PC-3 (cell line): ENCODE data around the gene ORAI2. TPM values are rescaled to one million over a fixed set of nuclear protein-coding genes. Genes with fewer than 3 reads are reported as not detected.
"Not testable (repeated sequence)": the region's sequence is repeated elsewhere in the genome, so short reads cannot be mapped to it uniquely, and the experiment has no call there.

ENCODE experiments used
- ATAC-seq: fragments of 200-7000 bp; cut with Tn5 transposase; 2 replicates; pipeline ENCODE4 v1.9.1; 2020; ENCODE audit warnings: mild to moderate bottlenecking, moderate library complexity
- BruUV-seq: library from RNA; stranded (reverse); fragments of 400-500 nt; replicated peaks from 2 replicates; lab custom pipeline; 2021; lab: Mats Ljungman, UMichigan
- CTCF ChIA-PET: fragments of 300-600 bp; sonication (Branson Sonifier 250); formaldehyde crosslinking; loops from one replicate; lab custom pipeline; 2022; ENCODE audit warnings: antibody characterized with exemption; lab: Charles Lee
- POLR2A ChIA-PET: fragments of 300-600 bp; sonication (Branson Sonifier 250); formaldehyde crosslinking; loops from one replicate; lab custom pipeline; 2022; ENCODE audit warnings: antibody characterized with exemption; ENCODE audit not compliant: unreplicated experiment; lab: Charles Lee
- DNase-seq: peaks from one replicate; pipeline ENCODE4 v3.0.0-alpha.2; 2015
- H2AFZ ChIP-seq: fragments of 300-600 bp; sonication (generic); 2 replicates; pipeline ENCODE4 v1.6.0; 2016; ENCODE audit warnings: antibody characterized with exemption, low read length
- H3F3A ChIP-seq: fragments of 300-600 bp; sonication (generic); one replicate; pipeline ENCODE4 v1.6.0; 2017; ENCODE audit warnings: antibody characterized with exemption, low read length, control low read depth, mild to moderate bottlenecking; ENCODE audit not compliant: unreplicated experiment
- H3K27ac ChIP-seq: fragments of 300-600 bp; sonication (generic); 2 replicates; pipeline ENCODE4 v1.5.1; 2016; ENCODE audit warnings: mild to moderate bottlenecking, low read length
- H3K27me3 ChIP-seq: fragments of 300-600 bp; sonication (generic); 2 replicates; pipeline ENCODE4 v1.6.1; 2016; ENCODE audit warnings: low read length, mixed read lengths
- H3K36me3 ChIP-seq: fragments of 300-600 bp; sonication (generic); 2 replicates; pipeline ENCODE4 v1.6.1; 2016; ENCODE audit warnings: low read depth, mixed run types, low read length, mixed read lengths
- H3K4me1 ChIP-seq: fragments of 300-600 bp; sonication (generic); 2 replicates; pipeline ENCODE4 v1.5.1; 2016; ENCODE audit warnings: low read length; ENCODE audit not compliant: insufficient read depth
- H3K4me2 ChIP-seq: fragments of 300-600 bp; sonication (generic); 2 replicates; pipeline ENCODE4 v1.6.0; 2016; ENCODE audit warnings: low read length
- H3K4me3 ChIP-seq: fragments of 300-600 bp; sonication (generic); 2 replicates; pipeline ENCODE4 v1.5.1; 2016; ENCODE audit warnings: mild to moderate bottlenecking, low read length, mixed read lengths
- H3K79me2 ChIP-seq: fragments of 300-600 bp; sonication (generic); 2 replicates; pipeline ENCODE4 v1.6.1; 2017; ENCODE audit warnings: low read length, mixed read lengths
- H3K9ac ChIP-seq: fragments of 300-600 bp; sonication (generic); 2 replicates; pipeline ENCODE4 v1.6.0; 2016; ENCODE audit warnings: mild to moderate bottlenecking, low read length
- H3K9me2 ChIP-seq: fragments of 300-600 bp; sonication (generic); replicated peaks from 2 replicates; pipeline ENCODE4 v1.6.1; 2016; ENCODE audit warnings: mixed run types, low read length, mixed read lengths
- H3K9me3 ChIP-seq: fragments of 300-600 bp; sonication (generic); 2 replicates; pipeline ENCODE4 v1.6.1; 2016; ENCODE audit warnings: low read length, mixed read lengths
- H4K20me1 ChIP-seq: fragments of 300-600 bp; sonication (generic); 2 replicates; pipeline ENCODE4 v1.6.1; 2016; ENCODE audit warnings: low read length, mixed read lengths
- EZH2 ChIP-seq: fragments of 300-600 bp; sonication (generic); IDR thresholded peaks from one replicate; pipeline ENCODE4 v1.6.1; 2017; ENCODE audit warnings: antibody characterized with exemption, mild to moderate bottlenecking, low read length; ENCODE audit not compliant: unreplicated experiment
- EZH2phosphoT487 ChIP-seq: fragments of 300-600 bp; sonication (generic); IDR thresholded peaks from 2 replicates; pipeline ENCODE4 v1.6.1; 2018; ENCODE audit warnings: mild to moderate bottlenecking, antibody characterized with exemption, low read length, borderline replicate concordance
- intact Hi-C: fragments of 100-400 bp; cut with micrococcal nuclease; formaldehyde crosslinking; loops from 2 replicates; pipeline ENCODE4 v1.9.0; 2023
- total RNA-seq: library from RNA; depleted of rRNA; stranded (reverse); fragments of >200 nt; gene quantifications from 2 replicates; pipeline ENCODE4 v1.2.3, GENCODE V29; 2014
- TF ChIP-seq, protein P1 (sequence below): fragments of 300-600 bp; sonication (generic); conservative IDR thresholded peaks from 2 replicates; pipeline ENCODE4 v1.5.1; 2017; ENCODE audit warnings: antibody characterized with exemption, low read depth, mild to moderate bottlenecking, low read length

The ORAI2 gene
- total RNA-seq, 1 experiment from 2014 or later = 20.8 TPM

DNA sequence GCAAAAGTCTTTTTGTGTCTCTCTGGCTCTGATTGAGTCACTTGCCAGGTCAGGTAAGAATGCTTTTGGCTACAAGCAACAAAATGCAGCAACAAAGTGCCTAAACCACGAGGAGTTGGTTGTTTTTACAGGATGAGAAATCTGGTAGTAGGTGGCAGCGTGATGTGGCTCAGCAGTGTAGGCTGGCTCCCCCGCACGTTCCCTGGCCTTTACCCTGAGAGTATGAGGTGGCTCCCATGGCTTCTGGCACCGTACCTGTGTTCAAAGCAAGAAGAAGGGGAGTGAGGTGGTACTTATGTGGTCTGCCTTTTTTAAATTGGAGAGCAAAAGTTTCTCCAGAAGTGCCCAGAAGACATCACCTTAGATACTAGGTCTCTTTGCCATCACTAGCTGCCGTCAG, 25.5 kb upstream of the ORAI2 start:
- intact Hi-C loops = no loop called here
- Histone ChIP-seq H3K27me3 (no peaks in the 10 kb centered on the region), H3K9me2 (no peaks in the 10 kb centered on the region), H3F3A (no peaks in the 10 kb centered on the region), H4K20me1 (no peaks in the 10 kb centered on the region), H3K9me3 (no peaks in the 10 kb centered on the region), H3K4me2 (no peak overlapping the region), H3K27ac (no peak overlapping the region), H3K79me2 (no peaks in the 10 kb centered on the region), H2AFZ (no peak overlapping the region), H3K4me3 (no peak overlapping the region), H3K9ac (no peak overlapping the region), H3K4me1 (no peaks in the 10 kb centered on the region), H3K36me3 (peaks cover 50% of the 10 kb centered on the region)
- no peak for DNase-seq
- ChIA-PET CTCF (no interaction called here), POLR2A (no interaction called here)
- no peak for ATAC-seq
- no TSS peak for BruUV-seq
- TF ChIP-seq EZH2phosphoT487 = no peak
- TF ChIP-seq, protein P1, sequence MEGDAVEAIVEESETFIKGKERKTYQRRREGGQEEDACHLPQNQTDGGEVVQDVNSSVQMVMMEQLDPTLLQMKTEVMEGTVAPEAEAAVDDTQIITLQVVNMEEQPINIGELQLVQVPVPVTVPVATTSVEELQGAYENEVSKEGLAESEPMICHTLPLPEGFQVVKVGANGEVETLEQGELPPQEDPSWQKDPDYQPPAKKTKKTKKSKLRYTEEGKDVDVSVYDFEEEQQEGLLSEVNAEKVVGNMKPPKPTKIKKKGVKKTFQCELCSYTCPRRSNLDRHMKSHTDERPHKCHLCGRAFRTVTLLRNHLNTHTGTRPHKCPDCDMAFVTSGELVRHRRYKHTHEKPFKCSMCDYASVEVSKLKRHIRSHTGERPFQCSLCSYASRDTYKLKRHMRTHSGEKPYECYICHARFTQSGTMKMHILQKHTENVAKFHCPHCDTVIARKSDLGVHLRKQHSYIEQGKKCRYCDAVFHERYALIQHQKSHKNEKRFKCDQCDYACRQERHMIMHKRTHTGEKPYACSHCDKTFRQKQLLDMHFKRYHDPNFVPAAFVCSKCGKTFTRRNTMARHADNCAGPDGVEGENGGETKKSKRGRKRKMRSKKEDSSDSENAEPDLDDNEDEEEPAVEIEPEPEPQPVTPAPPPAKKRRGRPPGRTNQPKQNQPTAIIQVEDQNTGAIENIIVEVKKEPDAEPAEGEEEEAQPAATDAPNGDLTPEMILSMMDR = no peak
- no peak for TF ChIP-seq EZH2

DNA sequence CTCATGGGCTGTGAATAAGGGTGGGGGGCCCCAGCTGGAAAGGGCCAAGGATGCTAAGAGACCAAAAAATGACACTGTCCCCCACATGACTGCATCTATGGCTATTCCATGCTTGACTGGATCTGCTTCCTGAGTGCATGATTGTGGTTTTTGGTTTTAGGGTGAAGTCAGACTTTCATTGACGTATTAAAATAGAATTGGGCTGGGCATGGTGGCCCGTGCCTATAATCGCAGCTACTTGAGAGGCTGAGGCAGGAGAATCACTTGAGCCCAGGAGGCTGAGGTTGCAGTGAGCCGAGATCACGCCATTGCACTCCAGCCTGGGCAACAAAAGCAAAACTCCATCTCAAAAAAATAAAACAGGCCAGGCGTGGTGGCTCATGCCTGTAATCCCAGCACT, 24.8 kb upstream of the ORAI2 start:
- H3K9ac ChIP-seq, ATAC-seq, H4K20me1 ChIP-seq, H3K9me2 ChIP-seq, CTCF ChIA-PET, H3F3A ChIP-seq, H3K79me2 ChIP-seq, H3K27ac ChIP-seq, H3K4me1 ChIP-seq, H3K4me2 ChIP-seq, H3K4me3 ChIP-seq, H2AFZ ChIP-seq, intact Hi-C loops, H3K27me3 ChIP-seq, POLR2A ChIA-PET, H3K9me3 ChIP-seq, DNase-seq, BruUV-seq: not testable (repeated sequence)
- peaks cover 56% of the 10 kb centered on the region for H3K36me3 ChIP-seq

DNA sequence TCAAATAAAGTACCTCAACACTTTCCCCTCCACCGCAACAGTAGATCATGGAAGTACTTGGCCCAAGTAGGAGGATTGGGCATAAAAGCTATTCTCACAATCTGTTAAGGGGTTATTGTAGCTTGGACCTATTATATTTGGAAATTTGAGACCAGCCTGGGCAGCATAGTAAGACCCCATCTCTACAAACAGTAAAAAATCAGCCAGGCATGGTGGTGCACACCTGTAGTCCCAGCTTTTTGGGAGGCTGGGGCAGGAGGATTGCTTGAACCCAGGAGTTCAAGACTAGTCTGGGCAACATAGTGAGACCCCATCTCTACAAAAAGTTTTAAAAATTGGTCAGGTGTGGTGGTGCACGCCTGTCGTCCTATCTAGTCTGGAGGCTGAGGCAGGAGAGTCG, 24.0 kb upstream of the ORAI2 start:
- Histone ChIP-seq H3K9me3 (no peaks in the 10 kb centered on the region), H2AFZ (no peak overlapping the region), H3K27me3 (no peaks in the 10 kb centered on the region), H3K9ac (no peak overlapping the region), H3K36me3 (peaks cover 58% of the 10 kb centered on the region), H4K20me1 (no peaks in the 10 kb centered on the region), H3K79me2 (no peaks in the 10 kb centered on the region), H3K4me3 (no peak overlapping the region), H3F3A (no peaks in the 10 kb centered on the region), H3K4me2 (no peak overlapping the region), H3K27ac (no peak overlapping the region), H3K9me2 (no peaks in the 10 kb centered on the region), H3K4me1 (no peaks in the 10 kb centered on the region)
- TF ChIP-seq EZH2phosphoT487 = no peak
- TF ChIP-seq, protein P1 = no peak
- TF ChIP-seq EZH2 = no peak
- intact Hi-C loops = no loop called here
- CTCF ChIA-PET = no interaction called here
- no TSS peak for BruUV-seq
- DNase-seq (no peak), ATAC-seq (no peak)
- POLR2A ChIA-PET = no interaction called here
